Measurements from ENCODE around the gene ZFAND3. TPM values are rescaled to one million over a fixed set of nuclear protein-coding genes. Genes with fewer than 3 reads are reported as not detected.

ZFAND3 gene
- total RNA-seq, 4 donors from 2014 or later = 45.0 to 55.2 (median 49.5) TPM

DNA sequence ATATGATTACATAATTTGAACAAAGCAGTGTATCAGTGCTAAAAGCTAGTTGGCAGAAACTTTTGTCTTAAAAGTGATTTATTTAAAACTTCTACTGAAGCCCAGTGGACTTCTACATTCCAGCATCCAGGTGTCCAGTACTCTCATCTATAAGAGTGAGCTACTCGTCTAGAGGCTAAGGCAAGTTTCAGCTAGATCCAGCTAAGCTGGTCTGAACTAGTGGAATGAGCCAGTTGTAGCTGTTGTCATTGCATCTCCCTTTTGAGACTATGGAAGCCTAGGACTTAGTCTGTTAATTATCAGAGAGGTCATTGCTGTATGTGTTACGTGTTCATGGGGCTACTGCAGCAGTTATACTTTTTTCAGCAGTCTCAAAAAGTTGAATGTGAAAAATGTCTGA is 165.1 kb downstream of the ZFAND3 start:
- Histone ChIP-seq H3K4me3 (no peak overlapping the region), H3K4me1 (peaks cover 64 to 80% of the 10 kb centered on the region in 2 donors), H3K27me3 (no peaks in the 10 kb centered on the region), H3K27ac (no peak overlapping the region), H3K9me3 (no peaks in the 10 kb centered on the region), H3K36me3 (no peaks in the 10 kb centered on the region)
- DNase-seq (no peak), ATAC-seq (no peak)
- in situ Hi-C loops (cut with MboI; ENCODE audit: low sequenced_read_pairs in 4 of 4) (no loop called here), intact Hi-C loops (cut with DNase I; ENCODE audit: low total_unique reads) (no loop called here)
- no peak for TF ChIP-seq POLR2A (IDR thresholded peaks at IDR 0.05)
- no peak for TF ChIP-seq CTCF (IDR thresholded peaks at IDR 0.05 in 4 of 5, conservative IDR thresholded peaks at IDR 0.05 in 1 of 5)

- no peaks in the 10 kb centered on the region for H3K27me3 ChIP-seq
- no peaks in the 10 kb centered on the region for H3K9me3 ChIP-seq
- intact Hi-C loops (cut with DNase I; ENCODE audit: low total_unique reads) = no loop called here
- ATAC-seq = no peak
- H3K36me3 ChIP-seq = no peaks in the 10 kb centered on the region
- no peak for DNase-seq
- peaks cover 65 to 80% of the 10 kb centered on the region in 2 donors for H3K4me1 ChIP-seq
- no peak overlapping the region for H3K4me3 ChIP-seq
- in situ Hi-C loops (cut with MboI; ENCODE audit: low sequenced_read_pairs in 4 of 4) = no loop called here
- no peak for TF ChIP-seq CTCF (IDR thresholded peaks at IDR 0.05 in 4 of 5, conservative IDR thresholded peaks at IDR 0.05 in 1 of 5)
- no peak for TF ChIP-seq POLR2A (IDR thresholded peaks at IDR 0.05)
- H3K27ac ChIP-seq = no peak overlapping the region
Observed at GRCh38 chr6:37985355-37985754, 165.8 kb downstream of the ZFAND3 start.

- DNase-seq (no peak), ATAC-seq (no peak)
- Histone ChIP-seq H3K27me3 (no peaks in the 10 kb centered on the region), H3K4me3 (no peak overlapping the region), H3K36me3 (no peaks in the 10 kb centered on the region), H3K27ac (no peak overlapping the region), H3K4me1 (peaks cover 64 to 79% of the 10 kb centered on the region in 2 donors), H3K9me3 (no peaks in the 10 kb centered on the region)
- in situ Hi-C loops (cut with MboI; ENCODE audit: low sequenced_read_pairs in 4 of 4) (no loop called here), intact Hi-C loops (cut with DNase I; ENCODE audit: low total_unique reads) (no loop called here)
- TF ChIP-seq CTCF (IDR thresholded peaks at IDR 0.05 in 4 of 5, conservative IDR thresholded peaks at IDR 0.05 in 1 of 5) (no peak), POLR2A (IDR thresholded peaks at IDR 0.05) (no peak)
Observed at GRCh38 chr6:37987018-37987417, 167.5 kb downstream of the ZFAND3 start.

DNA sequence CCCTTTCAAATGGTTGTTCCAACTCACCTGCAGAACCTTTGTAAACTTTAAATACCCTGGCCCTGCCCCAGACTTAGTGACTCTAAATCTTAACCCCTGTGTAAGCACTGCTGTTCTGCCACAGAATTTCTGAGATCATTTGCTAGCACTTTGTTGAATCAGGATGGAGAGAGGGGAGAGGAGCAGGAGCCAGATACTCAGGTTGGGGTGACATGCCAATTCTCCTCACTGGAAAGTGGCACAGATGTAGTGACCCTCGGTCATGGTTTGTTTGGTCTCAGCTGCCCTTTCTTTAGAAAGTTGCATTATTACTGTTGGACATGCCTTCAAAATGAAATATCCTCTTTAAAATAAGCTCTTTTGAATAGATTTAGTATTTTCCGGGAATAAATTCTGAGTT is 168.0 kb downstream of the ZFAND3 start:
- no peaks in the 10 kb centered on the region for H3K27me3 ChIP-seq
- peak overlapping the region in 1 of 4 donors; percentile 57 for H3K27ac ChIP-seq
- no peaks in the 10 kb centered on the region for H3K9me3 ChIP-seq
- no peak for ATAC-seq
- intact Hi-C loops (cut with DNase I; ENCODE audit: low total_unique reads) = no loop called here
- peaks cover 66 to 81% of the 10 kb centered on the region in 2 donors for H3K4me1 ChIP-seq
- H3K4me3 ChIP-seq = no peak overlapping the region
- no peak for DNase-seq
- in situ Hi-C loops (cut with MboI; ENCODE audit: low sequenced_read_pairs in 4 of 4) = no loop called here
- TF ChIP-seq POLR2A (IDR thresholded peaks at IDR 0.05) (no peak), CTCF (IDR thresholded peaks at IDR 0.05 in 4 of 5, conservative IDR thresholded peaks at IDR 0.05 in 1 of 5) (no peak)
- no peaks in the 10 kb centered on the region for H3K36me3 ChIP-seq

DNA sequence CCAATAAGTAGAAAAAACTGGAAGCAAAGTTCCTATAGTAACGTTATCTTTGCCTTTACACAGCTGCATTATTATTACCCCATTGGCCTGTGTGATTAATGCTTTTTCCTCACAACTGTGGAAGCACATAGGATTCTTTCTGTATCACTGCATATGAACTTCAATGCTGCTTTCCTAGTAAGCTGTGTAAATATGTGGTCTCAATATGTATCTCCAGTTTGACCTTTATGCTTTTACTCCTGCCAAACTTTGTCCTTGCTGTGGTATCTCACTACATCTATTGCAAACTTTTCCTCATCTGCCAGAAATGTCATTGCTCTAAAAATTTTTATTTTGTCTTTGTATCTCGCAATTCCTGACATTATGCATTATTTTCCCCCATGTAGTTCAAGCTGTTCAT is 168.6 kb downstream of the ZFAND3 start:
- TF ChIP-seq POLR2A (IDR thresholded peaks at IDR 0.05) (no peak), CTCF (IDR thresholded peaks at IDR 0.05 in 4 of 5, conservative IDR thresholded peaks at IDR 0.05 in 1 of 5) (no peak)
- ATAC-seq = no peak
- Histone ChIP-seq H3K27ac (peak overlapping the region in 2 of 4 donors; percentile 46 to 57), H3K27me3 (no peaks in the 10 kb centered on the region), H3K9me3 (no peaks in the 10 kb centered on the region), H3K4me3 (no peak overlapping the region), H3K36me3 (no peaks in the 10 kb centered on the region), H3K4me1 (peaks cover 68 to 84% of the 10 kb centered on the region in 2 donors)
- in situ Hi-C loops (cut with MboI; ENCODE audit: low sequenced_read_pairs in 4 of 4) = no loop called here
- intact Hi-C loops (cut with DNase I; ENCODE audit: low total_unique reads) = no loop called here
- DNase-seq = no peak

Measured in gastrocnemius medialis (tissue), 4 donors.